KOPT-K1 (cell line): ENCODE data around the gene ITGAL.
"Not testable (repeated sequence)": the region's sequence is repeated elsewhere in the genome, so short reads cannot be mapped to it uniquely, and the experiment has no call there.

ENCODE experiments used
- H3K27ac ChIP-seq: fragments of 200-600 bp; sonication (generic); 2 replicates; pipeline ENCODE4 v1.5.1; 2016; ENCODE audit warnings: antibody characterized with exemption, mild to moderate bottlenecking, low read depth, low read length; ENCODE audit not compliant: poor library complexity, severe bottlenecking
- H3K36me3 ChIP-seq: fragments of 200-600 bp; sonication (generic); 2 replicates; pipeline ENCODE4 v1.5.1; 2017; ENCODE audit warnings: antibody characterized with exemption, mild to moderate bottlenecking, low read length, moderate library complexity; ENCODE audit not compliant: insufficient read depth
- H3K9me3 ChIP-seq: fragments of 200-600 bp; sonication (generic); 2 replicates; pipeline ENCODE4 v1.5.1; 2017; ENCODE audit warnings: antibody characterized with exemption, low read length, mild to moderate bottlenecking; ENCODE audit not compliant: insufficient read depth, poor library complexity, severe bottlenecking

Gene ITGAL

DNA sequence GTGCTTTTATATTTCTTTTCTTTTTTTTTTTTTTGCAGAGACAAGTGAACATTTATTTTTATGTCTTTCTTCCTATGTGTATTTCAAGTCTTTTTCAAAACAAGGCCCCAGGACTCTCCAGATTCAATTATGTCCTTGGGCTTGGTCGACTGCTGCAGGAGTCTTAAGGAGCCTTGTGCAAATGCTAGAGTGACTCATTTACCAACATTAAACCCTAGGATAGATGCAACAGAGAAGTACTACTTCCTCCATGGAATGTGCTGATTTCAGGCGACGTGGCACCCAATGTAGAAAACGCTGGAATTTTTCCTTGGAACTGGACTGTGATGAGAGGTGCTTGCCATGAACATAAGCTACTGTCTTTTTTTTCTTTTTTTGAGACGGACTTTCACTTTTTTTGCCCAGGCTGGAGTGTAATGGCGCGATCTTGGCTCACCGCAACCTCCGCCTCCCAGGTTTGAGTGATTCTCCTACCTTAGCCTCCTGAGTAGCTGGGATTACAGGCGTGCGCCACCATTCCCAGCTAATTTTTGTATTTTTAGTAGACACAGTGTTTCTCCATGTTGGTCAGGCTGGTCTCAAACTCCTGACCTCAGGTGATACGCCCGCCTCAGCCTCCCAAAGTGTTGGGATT is 64.0 kb downstream of the ITGAL start:
- Histone ChIP-seq H3K36me3 (peaks cover 17% of the 10 kb centered on the region), H3K27ac (peak overlapping the region; percentile 96)
- not testable (repeated sequence) for H3K9me3 ChIP-seq

DNA sequence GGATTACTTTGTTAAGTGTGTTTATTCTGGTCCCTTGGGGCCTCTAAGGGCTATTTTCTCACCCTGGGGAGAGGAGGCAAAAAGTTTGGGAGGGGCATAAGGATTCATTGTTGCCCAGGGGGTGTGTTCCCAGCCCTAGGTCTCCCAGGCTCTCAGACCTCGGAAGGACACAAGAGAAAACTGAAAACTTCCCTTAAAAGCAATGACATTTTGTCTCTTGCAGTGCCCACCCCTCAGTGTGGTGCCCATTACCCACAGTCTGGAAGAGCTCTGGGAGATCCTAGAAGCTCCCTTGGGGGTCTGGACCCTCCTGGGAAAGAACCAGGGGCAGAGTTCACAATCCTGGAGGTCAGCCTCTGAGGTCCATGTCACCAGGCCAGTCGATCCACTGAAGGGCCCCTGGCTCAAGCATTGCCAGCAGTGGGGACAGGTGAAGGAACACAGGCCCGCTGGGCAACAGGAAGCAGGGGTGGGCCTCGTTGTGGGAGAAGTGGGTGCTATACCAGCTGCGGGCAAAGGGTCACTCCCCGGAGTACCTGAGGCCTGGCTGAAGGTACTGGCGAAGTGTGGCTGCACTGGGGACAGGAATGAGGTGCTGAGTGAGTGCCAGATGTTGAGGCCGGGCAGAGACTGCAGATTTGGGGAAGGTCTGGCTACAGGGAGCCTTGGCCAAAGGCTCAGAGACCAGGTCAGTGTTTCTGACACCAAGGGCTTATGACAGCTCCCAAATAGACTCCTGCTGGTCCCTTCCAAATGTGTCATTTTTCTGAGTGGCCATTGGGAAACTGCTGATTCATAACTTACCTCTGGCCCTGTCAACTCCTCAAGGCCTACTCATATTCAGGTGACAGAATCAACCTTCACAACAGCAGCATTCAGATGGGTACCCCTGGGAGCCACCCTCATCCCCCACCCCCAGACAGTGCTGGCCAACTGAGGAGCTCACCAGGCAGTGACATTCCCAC is 66.7 kb downstream of the ITGAL start:
- Histone ChIP-seq H3K36me3 (no peaks in the 10 kb centered on the region), H3K27ac (no peak overlapping the region), H3K9me3 (no peaks in the 10 kb centered on the region)

DNA sequence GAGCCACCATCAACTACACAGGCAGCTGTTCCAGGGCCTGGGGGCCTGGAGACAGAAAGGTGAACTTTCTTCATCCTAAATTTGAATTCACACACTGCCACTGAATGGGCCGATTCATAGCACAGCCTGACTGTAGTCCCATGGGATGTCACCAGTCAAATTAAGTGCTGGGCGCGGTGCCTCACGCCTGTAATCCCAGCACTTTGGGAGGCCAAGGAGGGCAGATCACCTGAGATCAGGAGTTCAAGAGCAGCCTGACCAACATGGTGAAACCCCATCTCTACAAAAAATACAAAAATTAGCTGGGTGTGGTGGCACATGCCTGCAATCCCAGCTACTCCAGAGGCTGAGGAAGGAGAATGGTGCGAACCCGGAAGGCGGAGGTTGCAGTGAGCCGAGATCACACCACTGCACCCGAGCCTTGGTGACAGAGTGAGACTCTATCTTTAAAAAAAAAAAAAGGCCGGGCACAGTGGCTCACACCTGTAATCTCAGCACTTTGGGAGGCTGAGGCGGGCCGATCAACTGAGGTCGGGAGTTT is 67.5 kb downstream of the ITGAL start:
- not testable (repeated sequence) for H3K27ac ChIP-seq

DNA sequence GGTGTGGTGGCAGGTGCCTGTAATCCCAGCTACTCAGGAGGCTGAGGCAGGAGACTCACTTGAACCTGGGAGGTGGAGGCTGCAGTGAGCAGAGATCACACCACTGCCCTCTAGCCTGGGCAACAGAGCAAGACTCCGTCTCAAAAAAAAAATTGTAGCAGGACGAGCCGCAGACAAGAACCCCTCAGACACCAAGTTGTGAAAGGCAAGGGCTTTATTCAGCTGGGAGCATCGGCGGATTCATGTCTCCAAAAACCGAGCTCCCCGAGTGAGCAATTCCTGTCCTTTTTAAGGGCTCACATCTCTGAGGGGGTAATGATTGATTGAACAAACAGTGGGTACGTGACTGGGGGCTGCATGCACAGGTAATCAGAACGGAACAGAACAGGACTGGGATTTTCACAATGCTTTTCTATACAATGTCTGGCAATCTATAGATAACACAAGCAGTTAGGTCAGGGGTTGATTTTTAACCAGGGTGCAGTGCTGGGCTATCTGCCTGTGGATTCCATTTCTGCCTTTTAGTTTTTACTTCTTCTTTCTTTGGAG is 68.4 kb downstream of the ITGAL start:
- not testable (repeated sequence) for H3K36me3 ChIP-seq, H3K9me3 ChIP-seq, H3K27ac ChIP-seq

More for the DNA sequence above, 67.5 kb downstream of the ITGAL start:
- H3K9me3 ChIP-seq, H3K36me3 ChIP-seq: not testable (repeated sequence)

DNA sequence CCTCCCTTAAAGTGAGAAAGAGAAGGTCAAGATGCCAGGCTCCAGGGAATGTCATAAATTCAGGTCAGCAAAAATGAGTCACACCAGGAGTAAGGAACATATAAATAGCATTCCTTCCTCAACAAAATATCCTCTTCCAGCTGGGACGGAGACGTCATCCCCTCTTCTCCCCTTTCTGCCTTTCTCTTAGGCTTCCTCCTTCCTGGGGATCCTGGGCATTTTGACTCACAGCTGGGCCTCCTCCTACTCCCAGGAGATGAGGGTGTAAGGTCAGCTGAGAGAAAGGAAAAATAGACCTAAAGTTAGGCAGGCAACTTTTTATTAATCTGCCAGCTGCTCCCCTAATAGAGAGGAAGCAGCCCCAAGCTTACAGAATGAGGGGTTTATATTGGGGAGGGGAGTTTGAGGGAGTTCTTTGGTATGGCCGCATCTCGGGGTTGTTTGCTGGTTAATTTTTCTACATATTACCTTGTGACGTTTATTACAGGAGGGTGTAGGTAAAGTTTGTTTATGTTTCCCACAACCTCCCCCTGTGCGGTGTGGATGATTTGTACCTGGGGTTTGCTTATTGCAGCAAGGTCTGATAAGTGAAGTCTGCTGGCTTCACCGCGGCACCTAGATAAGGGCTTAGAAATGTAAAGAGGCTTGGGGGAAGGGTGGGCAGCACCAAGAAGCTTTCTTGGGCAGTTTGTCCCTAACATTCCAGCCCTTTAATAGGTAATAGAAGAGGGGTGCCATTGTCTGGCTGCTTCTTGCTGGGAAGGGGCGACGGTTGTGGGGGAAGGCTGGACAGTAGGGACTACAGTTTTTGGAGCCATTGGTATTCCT is 69.2 kb downstream of the ITGAL start:
- no peak overlapping the region for H3K27ac ChIP-seq
- H3K36me3 ChIP-seq = no peaks in the 10 kb centered on the region

DNA sequence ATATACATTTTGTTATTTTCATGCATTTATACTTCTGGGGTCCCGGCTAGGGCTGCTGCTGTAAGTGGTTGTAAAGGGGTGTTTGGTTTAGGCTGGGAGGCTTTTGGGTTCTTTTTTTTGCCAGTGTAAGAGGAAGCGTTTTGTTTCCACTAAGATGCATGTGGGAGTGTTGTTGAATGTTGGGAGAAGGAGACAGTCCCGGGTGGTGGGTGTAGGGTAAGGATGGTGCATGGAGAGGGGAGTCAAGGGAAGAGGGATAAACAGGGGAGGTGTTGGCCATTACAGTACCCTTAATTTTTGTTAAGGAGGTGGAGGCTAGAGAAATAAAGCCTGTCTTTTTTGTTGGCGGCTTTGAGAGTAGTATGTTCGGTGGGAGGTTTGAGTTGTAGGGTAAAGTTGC is 70.5 kb downstream of the ITGAL start:
- Histone ChIP-seq H3K9me3 (no peaks in the 10 kb centered on the region), H3K27ac (no peak overlapping the region), H3K36me3 (no peaks in the 10 kb centered on the region)

More for the DNA sequence above, 69.2 kb downstream of the ITGAL start:
- H3K9me3 ChIP-seq = no peaks in the 10 kb centered on the region

DNA sequence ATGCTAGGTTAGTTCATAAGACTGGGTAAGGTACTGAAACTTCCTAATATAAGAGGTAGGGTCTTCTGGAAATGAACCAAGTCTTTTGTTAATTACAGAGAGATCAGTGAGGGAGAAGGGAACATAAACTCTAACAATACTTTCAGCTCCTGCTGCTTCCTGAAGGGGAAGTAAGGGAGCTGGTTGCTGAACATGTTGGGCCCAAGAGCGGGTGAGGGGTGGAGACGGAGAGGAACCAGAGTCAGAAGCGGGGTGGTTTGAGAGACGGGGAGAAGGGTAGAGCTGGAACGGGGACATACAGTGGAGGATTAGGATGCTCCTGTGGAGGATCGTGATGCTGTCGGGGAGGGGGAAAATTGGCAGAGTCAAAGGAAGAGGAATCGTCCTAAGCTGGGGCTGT is 73.6 kb downstream of the ITGAL start:
- Histone ChIP-seq H3K27ac (no peak overlapping the region), H3K36me3 (no peaks in the 10 kb centered on the region), H3K9me3 (no peaks in the 10 kb centered on the region)

DNA sequence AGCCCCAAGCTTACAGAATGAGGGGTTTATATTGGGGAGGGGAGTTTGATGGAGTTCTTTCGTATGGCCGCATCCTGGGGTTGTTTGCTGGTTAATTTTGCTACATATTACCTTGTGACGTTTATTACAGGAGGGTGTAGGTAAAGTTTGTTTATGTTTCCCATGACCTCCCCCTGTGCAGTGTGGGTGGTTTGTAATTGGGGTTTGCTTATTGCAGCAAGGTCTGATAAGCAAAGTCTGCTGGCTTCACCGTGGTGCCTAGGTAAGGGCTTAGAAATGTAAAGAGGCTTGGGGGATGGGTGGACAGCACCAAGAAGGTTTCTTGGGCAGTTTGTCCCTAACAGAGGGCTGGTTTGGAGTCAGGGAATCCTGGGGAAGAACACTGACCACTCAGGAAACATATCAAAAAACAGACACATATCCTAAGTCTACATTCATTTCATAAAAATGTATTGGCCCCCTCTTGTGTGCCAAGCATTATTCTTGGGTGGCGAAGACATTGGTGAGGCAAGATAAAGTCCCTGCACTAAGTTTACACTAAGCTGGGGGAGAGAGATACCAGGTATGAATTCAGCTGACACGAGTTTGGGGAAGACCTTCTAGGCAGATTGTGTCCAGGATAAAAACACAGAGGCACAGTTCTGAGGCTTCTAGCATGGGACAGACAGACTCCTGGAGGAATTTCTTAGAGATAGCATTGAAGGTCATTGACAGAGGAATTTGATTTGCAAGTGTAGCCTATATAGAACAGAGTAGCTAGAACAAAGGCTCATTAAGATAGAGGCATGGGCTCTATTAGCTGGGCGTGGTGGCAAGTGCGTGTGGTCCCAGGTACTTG is 76.1 kb downstream of the ITGAL start:
- Histone ChIP-seq H3K36me3 (peaks cover 10% of the 10 kb centered on the region), H3K27ac (no peak overlapping the region), H3K9me3 (no peaks in the 10 kb centered on the region)

DNA sequence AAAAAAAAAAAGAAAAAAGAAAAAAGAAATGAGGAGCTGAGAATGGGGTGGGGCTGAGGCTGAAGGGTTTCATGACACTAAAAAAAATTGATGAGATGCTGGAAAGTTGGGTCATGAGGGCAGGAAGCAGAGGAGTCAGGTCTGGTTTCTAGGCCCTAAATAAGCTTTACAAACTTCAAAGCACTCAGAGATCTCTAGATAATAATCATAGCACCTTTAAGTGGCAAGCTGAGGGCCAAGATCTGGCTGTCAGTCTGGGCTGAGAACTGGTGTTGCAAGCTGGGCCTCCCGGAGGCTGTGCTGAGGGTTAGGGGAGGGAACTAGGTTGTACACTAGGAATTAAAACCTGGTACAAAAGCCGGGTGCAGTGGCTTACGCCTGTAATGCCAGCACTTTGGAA is 79.2 kb downstream of the ITGAL start:
- Histone ChIP-seq H3K36me3 (peaks cover 38% of the 10 kb centered on the region), H3K27ac (peak overlapping the region; percentile 51), H3K9me3 (no peaks in the 10 kb centered on the region)

DNA sequence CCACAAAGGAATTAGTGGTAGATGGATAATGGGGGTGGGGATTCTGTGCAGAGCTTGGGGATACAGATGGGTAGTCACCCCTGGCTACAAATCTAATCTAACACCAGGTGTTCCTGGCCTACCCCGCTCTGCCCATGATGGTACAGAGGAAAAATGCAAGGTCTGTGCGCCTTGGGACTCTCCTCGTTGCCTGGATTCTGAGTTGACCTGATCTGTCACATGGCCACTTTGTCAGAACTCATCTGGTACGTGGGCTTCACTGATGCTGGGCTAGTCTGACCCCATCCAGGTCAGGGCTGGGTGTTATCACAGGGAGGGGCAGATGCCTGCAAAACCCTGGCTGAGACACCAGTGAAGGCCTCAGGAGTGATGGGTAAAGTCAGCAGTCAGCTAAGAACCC is 80.4 kb downstream of the ITGAL start:
- H3K27ac ChIP-seq = peak overlapping the region; percentile 51

DNA sequence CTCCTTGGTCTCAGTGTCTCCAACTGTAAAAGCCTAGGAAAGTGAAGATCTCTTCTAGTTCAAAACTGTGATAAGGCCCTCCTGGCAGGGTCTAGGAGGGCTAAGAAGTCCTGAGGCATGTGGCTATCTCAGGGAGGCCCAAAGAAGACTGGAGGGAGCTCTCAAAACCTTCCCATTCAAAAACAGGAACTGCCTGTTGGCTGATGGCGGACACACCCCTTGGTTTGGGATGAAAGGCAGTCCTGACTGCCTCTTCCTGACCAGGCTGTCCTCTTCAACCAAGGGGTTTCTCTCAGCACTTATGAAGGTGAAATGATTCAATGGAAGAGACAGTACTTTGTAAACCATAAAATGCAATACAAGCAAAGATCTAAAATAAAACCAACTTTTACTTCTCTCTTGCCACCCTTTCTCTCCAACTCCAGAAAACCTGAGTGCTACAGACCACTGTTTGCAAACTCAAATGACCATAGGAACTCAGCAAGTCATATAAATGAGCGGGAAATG is 80.9 kb downstream of the ITGAL start:
- H3K36me3 ChIP-seq = peaks cover 38% of the 10 kb centered on the region
- H3K9me3 ChIP-seq = no peaks in the 10 kb centered on the region
- peak overlapping the region; percentile 51 for H3K27ac ChIP-seq

More for the DNA sequence above, 80.4 kb downstream of the ITGAL start:
- Histone ChIP-seq H3K9me3 (no peaks in the 10 kb centered on the region), H3K36me3 (peaks cover 38% of the 10 kb centered on the region)

DNA sequence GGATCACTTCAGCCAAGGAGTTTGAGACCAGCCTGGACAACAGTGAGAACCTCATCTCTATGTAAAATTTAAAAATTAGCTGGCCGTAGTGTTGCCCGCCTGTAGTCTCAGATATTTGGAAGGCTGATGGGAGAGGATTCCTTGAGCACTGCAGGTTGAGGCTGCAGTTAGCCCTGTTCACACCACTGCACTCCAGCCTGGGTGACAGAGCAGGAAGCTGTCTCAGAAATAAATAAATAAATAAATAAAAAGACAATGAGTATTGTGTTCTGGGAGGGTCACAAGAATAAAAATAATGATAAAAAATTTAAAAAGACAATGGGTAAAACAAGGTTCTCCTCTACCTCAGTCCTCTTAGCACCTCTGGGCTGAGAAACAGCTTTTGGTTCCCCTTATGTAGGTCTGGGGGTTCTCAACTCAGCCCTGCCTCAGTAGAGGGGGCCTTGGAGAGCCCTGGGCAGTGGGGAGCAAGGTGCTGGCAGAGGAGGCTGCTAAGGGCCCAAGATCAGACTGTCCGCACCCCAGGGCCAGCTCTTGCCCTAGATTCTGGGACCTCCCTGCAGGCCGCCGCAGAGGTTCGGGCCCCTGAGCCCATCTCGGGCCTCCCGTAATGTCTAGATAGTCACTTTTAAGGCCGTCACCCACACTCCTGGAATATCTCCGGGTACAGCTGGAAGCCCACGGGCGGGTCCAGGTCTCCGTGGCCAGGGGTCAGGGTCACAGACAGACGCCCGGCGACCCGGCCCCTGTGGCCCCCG is 82.2 kb downstream of the ITGAL start:
- no peak overlapping the region for H3K27ac ChIP-seq
- peaks cover 38% of the 10 kb centered on the region for H3K36me3 ChIP-seq
- H3K9me3 ChIP-seq = no peaks in the 10 kb centered on the region
